Calu3 (cell line): ENCODE data around the gene KDM4B. TPM values are rescaled to one million over a fixed set of nuclear protein-coding genes. Genes with fewer than 3 reads are reported as not detected.
"Not testable (repeated sequence)": the region's sequence is repeated elsewhere in the genome, so short reads cannot be mapped to it uniquely, and the experiment has no call there.

Source experiments
- BruUV-seq: library from RNA; stranded (reverse); fragments of 400-500 nt; replicated peaks from 2 replicates; lab custom pipeline; 2021; lab: Mats Ljungman, UMichigan
- CTCF ChIA-PET: fragments of 300-600 bp; sonication (Branson Sonifier 250); formaldehyde crosslinking; loops from one replicate; lab custom pipeline; 2022; ENCODE audit warnings: antibody characterized with exemption; lab: Charles Lee
- DNase-seq: peaks from one replicate; pipeline ENCODE4 v3.0.0; 2022
- H3K27ac Mint-ChIP-seq: one replicate; pipeline ENCODE4 v1.8.0; 2022; ENCODE audit warnings: mixed read lengths; ENCODE audit not compliant: unreplicated experiment
- H3K27me3 Mint-ChIP-seq: one replicate; pipeline ENCODE4 v1.8.0; 2022; ENCODE audit warnings: mixed read lengths; ENCODE audit not compliant: unreplicated experiment
- H3K36me3 Mint-ChIP-seq: one replicate; pipeline ENCODE4 v1.8.0; 2022; ENCODE audit warnings: mild to moderate bottlenecking, moderate library complexity, mixed read lengths; ENCODE audit not compliant: insufficient read depth, unreplicated experiment
- H3K4me1 Mint-ChIP-seq: one replicate; pipeline ENCODE4 v1.8.0; 2022; ENCODE audit warnings: mild to moderate bottlenecking, low read depth, mixed read lengths; ENCODE audit not compliant: unreplicated experiment
- H3K4me3 Mint-ChIP-seq: one replicate; pipeline ENCODE4 v1.8.0; 2022; ENCODE audit warnings: mild to moderate bottlenecking, low read depth, moderate library complexity, mixed read lengths; ENCODE audit not compliant: unreplicated experiment
- H3K9me3 Mint-ChIP-seq: one replicate; pipeline ENCODE4 v1.8.0; 2022; ENCODE audit warnings: low read depth, mixed read lengths; ENCODE audit not compliant: unreplicated experiment
- CTCF ChIP-seq: fragments of 200-600 bp; IDR thresholded peaks from one replicate; pipeline ENCODE4 v1.8.0; 2022; ENCODE audit warnings: antibody characterized with exemption; ENCODE audit not compliant: unreplicated experiment
- intact Hi-C: fragments of 100-400 bp; cut with micrococcal nuclease; formaldehyde crosslinking; loops from one replicate; pipeline ENCODE4 v1.10.0; 2022; ENCODE audit not compliant: unreplicated experiment
- total RNA-seq: library from RNA; stranded (reverse); gene quantifications from 2 replicates; pipeline ENCODE4 v1.2.3, GENCODE V29; 2022

Gene KDM4B
- total RNA-seq, 1 experiment from 2014 or later = 13.9 TPM

- Mint-ChIP-seq H3K4me3 (no peak overlapping the region), H3K9me3 (no peaks in the 10 kb centered on the region), H3K27me3 (no peaks in the 10 kb centered on the region), H3K36me3 (no peaks in the 10 kb centered on the region), H3K4me1 (no peaks in the 10 kb centered on the region), H3K27ac (no peak overlapping the region)
- no TSS peak for BruUV-seq
- DNase-seq = no peak
- intact Hi-C loops = no loop called here
- CTCF ChIA-PET = no interaction called here
- no peak for TF ChIP-seq CTCF
Measured at GRCh38 chr19:5025027-5025426, 56.1 kb downstream of the KDM4B start.

GRCh38 chr19:5026706-5027273, 57.9 kb downstream of the KDM4B start:
- TF ChIP-seq CTCF = no peak
- DNase-seq = no peak
- no peak overlapping the region for H3K27ac Mint-ChIP-seq
- no peaks in the 10 kb centered on the region for H3K4me1 Mint-ChIP-seq
- no peaks in the 10 kb centered on the region for H3K9me3 Mint-ChIP-seq
- H3K36me3 Mint-ChIP-seq = no peaks in the 10 kb centered on the region
- H3K27me3 Mint-ChIP-seq = no peaks in the 10 kb centered on the region
- intact Hi-C loops = no loop called here
- H3K4me3 Mint-ChIP-seq = no peak overlapping the region
- BruUV-seq = no TSS peak
- CTCF ChIA-PET = no interaction called here

- Mint-ChIP-seq H3K9me3 (no peaks in the 10 kb centered on the region), H3K4me3 (no peak overlapping the region), H3K27me3 (no peaks in the 10 kb centered on the region), H3K27ac (no peak overlapping the region), H3K4me1 (no peaks in the 10 kb centered on the region), H3K36me3 (no peaks in the 10 kb centered on the region)
- CTCF ChIA-PET = no interaction called here
- BruUV-seq = no TSS peak
- DNase-seq = no peak
- intact Hi-C loops = no loop called here
- no peak for TF ChIP-seq CTCF
Measured at GRCh38 chr19:5028229-5028886, 59.4 kb downstream of the KDM4B start.

GRCh38 chr19:5029596-5029995, 60.7 kb downstream of the KDM4B start:
- TF ChIP-seq CTCF = peak; percentile 57
- H3K36me3 Mint-ChIP-seq, H3K27ac Mint-ChIP-seq, H3K4me3 Mint-ChIP-seq, H3K27me3 Mint-ChIP-seq, H3K9me3 Mint-ChIP-seq, H3K4me1 Mint-ChIP-seq, intact Hi-C loops, BruUV-seq: not testable (repeated sequence)
- peak; percentile 61 for DNase-seq
- CTCF ChIA-PET = interaction anchor here (2.5 kb wide), 1 partner anchor 220 kb away, joined by 20 read pairs; no protein-coding TSS in a partner anchor
